A549 (cell line): ENCODE data around the gene ASIC2. TPM values are rescaled to one million over a fixed set of nuclear protein-coding genes. Genes with fewer than 3 reads are reported as not detected.

ENCODE experiments used
- ATAC-seq, 2 experiments: fragments of 200-7000 bp in 1 of 2; fragments of >200 bp in 1 of 2; cut with Nextera tagmentation in 1 of 2; cut with Tn5 transposase in 1 of 2; 3 replicates each; pipeline versions ENCODE4 v1.8.0 to v1.9.1; 2018 to 2020; ENCODE audit warnings: mild to moderate bottlenecking in 1 of 2, moderate library complexity in 1 of 2
- CTCF ChIA-PET: fragments of 300-600 bp; sonication (Branson Sonifier 250); formaldehyde crosslinking; extraction: SDS; loops from one replicate; lab custom pipeline; 2021; ENCODE audit warnings: antibody characterized with exemption, inconsistent platforms; lab: Yijun Ruan, JAX
- POLR2A ChIA-PET: fragments of 350-600 bp; formaldehyde crosslinking; extraction: SDS; loops from one replicate; lab custom pipeline; 2021; ENCODE audit warnings: antibody characterized with exemption, inconsistent platforms; lab: Yijun Ruan, JAX
- DNase-seq, 2 experiments: peaks; one replicate each; pipeline versions ENCODE4 v3.0.0 to v3.0.0-alpha.2; 2011 to 2016; ENCODE audit warnings: low read depth in 1 of 2, low spot score in 1 of 2
- FAIRE-seq: peaks from 2 replicates; lab custom pipeline; 2011; peaks lifted over from hg19 to GRCh38; lab: Jason Lieb, UNC
- H3K27ac ChIP-seq, 2 experiments: fragments of >200 bp; sonication (Bioruptor Twin); formaldehyde crosslinking; 3 replicates each; pipeline ENCODE4 v1.5.1; 2016 to 2017
- H3K4me1 ChIP-seq: fragments of >200 bp; sonication (Bioruptor Twin); formaldehyde crosslinking; 3 replicates; pipeline ENCODE4 v1.6.1; 2016
- H3K4me2 ChIP-seq: fragments of >200 bp; sonication (Bioruptor Twin); formaldehyde crosslinking; 3 replicates; pipeline ENCODE4 v1.6.1; 2016
- H3K4me3 ChIP-seq: fragments of >200 bp; sonication (Bioruptor Twin); formaldehyde crosslinking; 3 replicates; pipeline ENCODE4 v1.5.1; 2016
- H3K9me3 ChIP-seq: fragments of >200 bp; sonication (Bioruptor Twin); formaldehyde crosslinking; 3 replicates; pipeline ENCODE4 v1.6.1; 2016
- CEBPB ChIP-seq, 2 experiments: fragments of >200 bp in 1 of 2; sonication (Bioruptor Twin) in 1 of 2; formaldehyde crosslinking in 1 of 2; IDR thresholded peaks; 2 replicates each; pipeline ENCODE4 v1.6.1; 2012 to 2016
- CHD2 ChIP-seq: fragments of 150-350 bp; IDR thresholded peaks from 2 replicates; pipeline ENCODE4 v1.6.1; 2014; ENCODE audit warnings: low read length; ENCODE audit not compliant: partially characterized antibody
- EHF ChIP-seq: fragments of 250-450 bp; sonication (Bioruptor Pico); IDR thresholded peaks from 2 replicates; pipeline ENCODE4 v1.5.0; 2020; ENCODE audit warnings: mild to moderate bottlenecking
- FOSL2 ChIP-seq, 2 experiments: fragments of 450-650 bp in 1 of 2; fragments of >200 bp in 1 of 2; sonication (Bioruptor Twin) in 1 of 2; formaldehyde crosslinking; IDR thresholded peaks; 2 replicates each; pipeline versions ENCODE4 v1.5.0 to v1.6.1; 2016 to 2020; ENCODE audit warnings: mild to moderate bottlenecking in 1 of 2, moderate library complexity in 1 of 2
- HDAC2 ChIP-seq: fragments of 200-600 bp; sonication (generic); IDR thresholded peaks from 2 replicates; pipeline ENCODE4 v1.6.1; 2016
- HOXB13 ChIP-seq: fragments of 250-450 bp; sonication (Bioruptor Pico); IDR thresholded peaks from 2 replicates; pipeline ENCODE4 v1.5.0; 2020; ENCODE audit warnings: low read depth, mild to moderate bottlenecking, moderate library complexity
- HOXB5 ChIP-seq: fragments of 250-450 bp; sonication (Bioruptor Pico); IDR thresholded peaks from 2 replicates; pipeline ENCODE4 v1.5.0; 2020; ENCODE audit warnings: mild to moderate bottlenecking, moderate library complexity
- JUN ChIP-seq, 2 experiments: fragments of >200 bp; sonication (Bioruptor Twin); formaldehyde crosslinking; IDR thresholded peaks; 2 replicates in 1 of 2; 3 replicates in 1 of 2; pipeline ENCODE4 v1.6.1; 2016 to 2017
- JUNB ChIP-seq: fragments of >200 bp; sonication (Bioruptor Twin); formaldehyde crosslinking; IDR thresholded peaks from 2 replicates; pipeline ENCODE4 v1.6.1; 2016
- MAFK ChIP-seq: fragments of 450-650 bp; IDR thresholded peaks from 2 replicates; pipeline ENCODE4 v1.6.1; 2014; ENCODE audit not compliant: partially characterized antibody
- NFE2L2 ChIP-seq: fragments of 150-350 bp; conservative IDR thresholded peaks from 2 replicates; pipeline ENCODE4 v1.6.1; 2014; ENCODE audit warnings: low read length
- POLR2A ChIP-seq: IDR thresholded peaks from 2 replicates; pipeline ENCODE4 v1.6.1; 2012; ENCODE audit warnings: mild to moderate bottlenecking, low read length
- POLR2AphosphoS2 ChIP-seq: conservative IDR thresholded peaks from 2 replicates; pipeline ENCODE4 v1.6.1; 2012; ENCODE audit warnings: low read length, improper control_type of control experiment, inconsistent platforms
- RAD21 ChIP-seq, 2 experiments: fragments of >200 bp in 1 of 2; sonication (Bioruptor Twin) in 1 of 2; formaldehyde crosslinking in 1 of 2; IDR thresholded peaks in 1 of 2; conservative IDR thresholded peaks in 1 of 2; 2 replicates in 1 of 2; 3 replicates in 1 of 2; pipeline ENCODE4 v1.6.1; 2012 to 2018; ENCODE audit warnings: inconsistent platforms in 1 of 2
- RARB ChIP-seq: fragments of 250-450 bp; sonication (Bioruptor Pico); IDR thresholded peaks from 2 replicates; pipeline ENCODE4 v1.8.0; 2021; ENCODE audit warnings: mild to moderate bottlenecking, moderate library complexity
- RCOR1 ChIP-seq: fragments of 150-350 bp; IDR thresholded peaks from 2 replicates; pipeline ENCODE4 v1.6.1; 2014; ENCODE audit warnings: antibody characterized with exemption, low read length, low read depth
- SREBF2 ChIP-seq: fragments of 450-650 bp; IDR thresholded peaks from 2 replicates; pipeline ENCODE4 v1.6.1; 2014; ENCODE audit warnings: mild to moderate bottlenecking, moderate library complexity
- ZSCAN20 ChIP-seq: fragments of 250-450 bp; sonication (Bioruptor Pico); IDR thresholded peaks from 2 replicates; pipeline ENCODE4 v1.8.0; 2022; ENCODE audit warnings: mild to moderate bottlenecking, moderate library complexity
- WGBS: methylation state at CpG from one replicate; pipeline ENCODE4 v1.1.6; 2017; ENCODE audit errors: missing lambda C conversion rate; 5-methylcytosine and 5-hydroxymethylcytosine counted together
- polyA plus RNA-seq, 4 experiments: library from polyadenylated mRNA; depleted of rRNA in 3 of 4; stranded (reverse); fragments of >200 nt; fragmentation: RNase III in 1 of 4; extraction: RNeasy Plus Mini Kit Qiagen cat#74134 plus additional on column Dnase treatment in 1 of 4; gene quantifications; 2 replicates in 3 of 4; 3 replicates in 1 of 4; pipeline ENCODE4 v1.2.3, GENCODE V29; 2011 to 2017
- TF ChIP-seq, protein P1 (sequence below): fragments of 150-350 bp; IDR thresholded peaks from 2 replicates; pipeline ENCODE4 v1.6.1; 2014; ENCODE audit warnings: low read depth, mild to moderate bottlenecking, low read length
- TF ChIP-seq, protein P2 (sequence below): IDR thresholded peaks from 2 replicates; pipeline ENCODE4 v1.6.1; 2012

Gene ASIC2
- polyA plus RNA-seq, 2 of the 4 experiments (the other 2 are of a cell fraction), result 1.5 to 1.9 TPM

DNA sequence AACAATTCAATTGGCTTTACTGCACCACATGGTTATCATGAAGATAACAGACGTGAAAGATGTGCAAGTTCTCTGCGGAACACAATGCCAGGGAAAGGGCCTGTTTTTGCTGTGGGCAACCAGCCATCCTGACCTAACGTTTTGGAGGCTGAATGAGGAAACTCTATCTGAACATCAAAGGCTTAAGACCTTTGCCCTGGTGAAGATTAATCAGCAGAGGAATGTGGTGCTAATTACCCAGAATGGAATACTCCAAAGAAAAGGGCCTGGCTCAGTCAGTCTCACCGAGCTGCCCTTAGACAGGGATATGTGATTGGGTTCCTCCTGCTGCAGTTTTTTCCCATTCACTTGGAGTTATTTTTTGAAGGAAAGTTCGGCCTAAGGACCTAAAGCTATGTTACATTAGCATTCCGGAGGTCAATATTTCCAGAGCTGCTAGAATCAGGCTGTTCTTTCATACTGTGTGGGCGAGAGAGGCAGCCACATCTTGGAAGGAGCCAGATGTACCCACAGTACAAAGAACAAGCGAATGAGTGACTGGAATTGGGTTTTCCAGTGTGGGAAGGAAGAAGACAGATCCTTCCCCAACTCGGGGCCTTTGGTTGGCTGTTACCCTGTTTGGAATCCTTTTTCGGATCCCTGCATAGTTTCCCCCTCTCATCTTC lies 15.5 kb downstream of the ASIC2 start:
- POLR2A ChIA-PET, result interaction anchor here (0.7 kb wide), 1 partner anchor 307 kb away, joined by 3 read pairs; no protein-coding TSS in a partner anchor
- WGBS, result 80% methylated on average over 10 of the region's 10 CpGs
- CTCF ChIA-PET, result interaction anchor here (1.0 to 9.0 kb wide), 3 partner anchors 10 to 19 kb away, joined by 3 to 80 read pairs (median 4); partner anchors contain the start of gene ASIC2
- H3K9me3 ChIP-seq, result no peaks in the 10 kb centered on the region
- ATAC-seq (no peak), DNase-seq (no peak), FAIRE-seq (no peak)
- no peak overlapping the region for H3K4me2 ChIP-seq
- no peak for TF ChIP-seq CEBPB (IDR thresholded peaks at IDR 0.05)
- TF ChIP-seq, protein P1, sequence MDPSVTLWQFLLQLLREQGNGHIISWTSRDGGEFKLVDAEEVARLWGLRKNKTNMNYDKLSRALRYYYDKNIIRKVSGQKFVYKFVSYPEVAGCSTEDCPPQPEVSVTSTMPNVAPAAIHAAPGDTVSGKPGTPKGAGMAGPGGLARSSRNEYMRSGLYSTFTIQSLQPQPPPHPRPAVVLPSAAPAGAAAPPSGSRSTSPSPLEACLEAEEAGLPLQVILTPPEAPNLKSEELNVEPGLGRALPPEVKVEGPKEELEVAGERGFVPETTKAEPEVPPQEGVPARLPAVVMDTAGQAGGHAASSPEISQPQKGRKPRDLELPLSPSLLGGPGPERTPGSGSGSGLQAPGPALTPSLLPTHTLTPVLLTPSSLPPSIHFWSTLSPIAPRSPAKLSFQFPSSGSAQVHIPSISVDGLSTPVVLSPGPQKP, result no peak
- TF ChIP-seq POLR2A, result no peak
- no peak for TF ChIP-seq RCOR1
- TF ChIP-seq, protein P2, sequence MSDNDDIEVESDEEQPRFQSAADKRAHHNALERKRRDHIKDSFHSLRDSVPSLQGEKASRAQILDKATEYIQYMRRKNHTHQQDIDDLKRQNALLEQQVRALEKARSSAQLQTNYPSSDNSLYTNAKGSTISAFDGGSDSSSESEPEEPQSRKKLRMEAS, result no peak
- no peak for TF ChIP-seq CHD2
- no peak for TF ChIP-seq POLR2AphosphoS2
- no peak for TF ChIP-seq EHF (CRISPR knock-in tag)
- no peak for TF ChIP-seq RARB (CRISPR knock-in tag)
- no peak for TF ChIP-seq JUN (IDR thresholded peaks at IDR 0.05)
- no peak for TF ChIP-seq ZSCAN20
- TF ChIP-seq HOXB13 (CRISPR knock-in tag), result no peak
- TF ChIP-seq FOSL2 (IDR thresholded peaks at IDR 0.05), result no peak
- no peak for TF ChIP-seq FOSL2 (CRISPR knock-in tag; IDR thresholded peaks at IDR 0.05)
- no peak for TF ChIP-seq HOXB5 (CRISPR knock-in tag)
- TF ChIP-seq SREBF2, result no peak
- no peak for TF ChIP-seq RAD21 (conservative IDR thresholded peaks at IDR 0.05 in 1 of 2, IDR thresholded peaks at IDR 0.05 in 1 of 2)
- H3K4me3 ChIP-seq, result no peak overlapping the region
- H3K4me1 ChIP-seq, result no peaks in the 10 kb centered on the region
- H3K27ac ChIP-seq, result no peak overlapping the region

DNA sequence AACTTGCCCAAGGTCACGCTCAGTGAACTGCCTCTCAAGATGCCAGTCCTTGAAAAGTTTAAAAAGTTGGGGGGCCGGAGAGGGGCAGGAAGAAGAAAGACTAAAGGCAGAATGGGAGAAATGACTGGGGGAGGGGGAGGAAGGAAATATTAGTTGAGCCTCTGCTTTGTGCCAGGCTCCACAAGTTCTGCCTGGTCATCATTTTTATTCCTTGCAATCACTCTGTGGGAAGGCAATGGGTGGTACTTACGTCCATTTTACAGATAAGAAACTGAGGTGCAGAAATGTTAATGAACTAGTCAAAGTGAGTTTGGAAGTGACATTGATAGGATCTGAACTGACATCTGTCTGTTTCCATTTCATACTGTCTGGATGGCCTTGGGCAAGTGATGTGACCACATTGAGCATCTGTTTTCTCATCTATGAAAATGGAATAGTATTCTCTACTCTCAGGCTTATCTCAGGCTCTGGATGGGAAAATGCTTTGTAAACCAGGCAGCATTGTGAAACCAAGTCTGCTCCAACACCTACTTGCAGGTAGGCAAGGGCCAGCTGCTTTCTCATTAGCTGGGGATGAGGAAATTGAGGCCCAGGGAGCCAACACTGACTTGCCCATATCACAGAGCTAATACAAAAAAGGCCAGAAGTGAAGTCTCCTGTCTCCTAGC lies 19.2 kb downstream of the ASIC2 start:
- H3K4me1 ChIP-seq, result no peaks in the 10 kb centered on the region
- ChIA-PET POLR2A (no interaction called here), CTCF (interaction anchor here (1.0 to 9.0 kb wide), 5 partner anchors 9 to 138 kb away, joined by 3 to 80 read pairs (median 7); partner anchors contain the start of gene ASIC2)
- no peak overlapping the region for H3K4me2 ChIP-seq
- FAIRE-seq (no peak), DNase-seq (no peak), ATAC-seq (no peak)
- H3K27ac ChIP-seq, result no peak overlapping the region
- 73% methylated on average over 3 of the region's 3 CpGs for WGBS
- TF ChIP-seq JUNB (no peak), MAFK (peak; percentile 70)
- no peak overlapping the region for H3K4me3 ChIP-seq
- H3K9me3 ChIP-seq, result no peaks in the 10 kb centered on the region

DNA sequence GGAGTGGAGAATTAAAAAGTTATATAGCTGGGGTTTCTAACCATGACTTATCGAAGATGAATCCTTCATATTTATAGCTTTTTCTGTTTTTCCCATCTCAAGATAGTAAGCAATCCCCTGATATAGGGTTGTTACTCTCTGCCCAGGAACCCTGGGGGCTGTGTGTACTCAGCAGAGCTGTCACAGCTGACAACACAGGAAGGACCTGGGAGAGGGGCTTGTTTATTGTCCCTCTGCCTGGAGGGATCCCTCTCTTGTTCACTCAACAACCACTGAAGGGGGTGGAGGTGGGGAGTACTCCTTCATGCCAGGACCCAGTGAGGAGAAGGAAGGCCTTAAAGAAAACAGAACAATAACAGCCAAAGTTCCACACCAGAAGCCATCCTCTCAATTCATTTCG lies 19.8 kb downstream of the ASIC2 start:
- DNase-seq, result no peak
- ChIA-PET POLR2A (no interaction called here), CTCF (interaction anchor here (1.1 to 2.3 kb wide), 4 partner anchors 10 to 19 kb away, joined by 3 to 11 read pairs (median 5); partner anchors contain the start of gene ASIC2)
- 49% methylated on average over 2 of the region's 2 CpGs for WGBS
- Histone ChIP-seq H3K9me3 (no peaks in the 10 kb centered on the region), H3K4me2 (no peak overlapping the region), H3K4me1 (no peaks in the 10 kb centered on the region), H3K4me3 (no peak overlapping the region), H3K27ac (no peak overlapping the region)
- ATAC-seq, result no peak
- no peak for FAIRE-seq
- TF ChIP-seq JUNB, result no peak
- TF ChIP-seq FOSL2 (IDR thresholded peaks at IDR 0.05), result no peak
- no peak for TF ChIP-seq FOSL2 (CRISPR knock-in tag; IDR thresholded peaks at IDR 0.05)
- TF ChIP-seq HDAC2, result no peak
- TF ChIP-seq NFE2L2, result no peak
